PC-9 (cell line): ENCODE data around the gene RASAL2.

ENCODE experiments used
- EZH2 ChIP-seq: fragments of 200-600 bp; sonication (generic); IDR thresholded peaks from 2 replicates; pipeline ENCODE4 v1.8.0; 2017; ENCODE audit warnings: antibody characterized with exemption, low read depth
- TF ChIP-seq, protein P1 (sequence below): fragments of 200-600 bp; sonication (generic); conservative IDR thresholded peaks from 2 replicates; pipeline ENCODE4 v1.6.1; 2017; ENCODE audit warnings: mixed run types, antibody characterized with exemption, mild to moderate bottlenecking, moderate library complexity

DNA sequence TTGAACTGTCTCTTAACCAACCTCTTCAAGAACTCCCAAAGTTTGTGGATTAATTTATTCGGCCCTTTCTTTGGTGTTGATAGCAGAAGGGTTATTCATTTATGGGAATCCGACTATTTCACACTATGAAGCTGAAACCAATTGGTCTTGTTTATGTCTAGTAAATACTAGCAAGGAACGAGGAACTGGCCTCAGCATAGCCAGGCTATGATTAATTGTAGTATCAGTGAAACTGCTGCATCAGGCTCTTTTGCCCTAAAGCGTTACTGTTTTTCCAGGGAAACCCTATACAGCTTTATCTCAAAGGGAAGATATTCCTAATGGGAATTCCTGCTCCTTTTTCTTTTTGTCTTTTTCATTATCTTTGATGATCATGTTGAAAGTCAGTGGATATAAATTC is 367.8 kb downstream of the RASAL2 start:
- TF ChIP-seq, protein P1, sequence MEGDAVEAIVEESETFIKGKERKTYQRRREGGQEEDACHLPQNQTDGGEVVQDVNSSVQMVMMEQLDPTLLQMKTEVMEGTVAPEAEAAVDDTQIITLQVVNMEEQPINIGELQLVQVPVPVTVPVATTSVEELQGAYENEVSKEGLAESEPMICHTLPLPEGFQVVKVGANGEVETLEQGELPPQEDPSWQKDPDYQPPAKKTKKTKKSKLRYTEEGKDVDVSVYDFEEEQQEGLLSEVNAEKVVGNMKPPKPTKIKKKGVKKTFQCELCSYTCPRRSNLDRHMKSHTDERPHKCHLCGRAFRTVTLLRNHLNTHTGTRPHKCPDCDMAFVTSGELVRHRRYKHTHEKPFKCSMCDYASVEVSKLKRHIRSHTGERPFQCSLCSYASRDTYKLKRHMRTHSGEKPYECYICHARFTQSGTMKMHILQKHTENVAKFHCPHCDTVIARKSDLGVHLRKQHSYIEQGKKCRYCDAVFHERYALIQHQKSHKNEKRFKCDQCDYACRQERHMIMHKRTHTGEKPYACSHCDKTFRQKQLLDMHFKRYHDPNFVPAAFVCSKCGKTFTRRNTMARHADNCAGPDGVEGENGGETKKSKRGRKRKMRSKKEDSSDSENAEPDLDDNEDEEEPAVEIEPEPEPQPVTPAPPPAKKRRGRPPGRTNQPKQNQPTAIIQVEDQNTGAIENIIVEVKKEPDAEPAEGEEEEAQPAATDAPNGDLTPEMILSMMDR = no peak
- no peak for TF ChIP-seq EZH2
